Measurements from ENCODE around the gene ARAP3. TPM values are rescaled to one million over a fixed set of nuclear protein-coding genes. Genes with fewer than 3 reads are reported as not detected.
A peak's percentile ranks its signal among the peaks of the same experiment; 100 is the strongest.
"Not testable (repeated sequence)": the region's sequence is repeated elsewhere in the genome, so short reads cannot be mapped to it uniquely, and the experiment has no call there.

Gene ARAP3, protein sequence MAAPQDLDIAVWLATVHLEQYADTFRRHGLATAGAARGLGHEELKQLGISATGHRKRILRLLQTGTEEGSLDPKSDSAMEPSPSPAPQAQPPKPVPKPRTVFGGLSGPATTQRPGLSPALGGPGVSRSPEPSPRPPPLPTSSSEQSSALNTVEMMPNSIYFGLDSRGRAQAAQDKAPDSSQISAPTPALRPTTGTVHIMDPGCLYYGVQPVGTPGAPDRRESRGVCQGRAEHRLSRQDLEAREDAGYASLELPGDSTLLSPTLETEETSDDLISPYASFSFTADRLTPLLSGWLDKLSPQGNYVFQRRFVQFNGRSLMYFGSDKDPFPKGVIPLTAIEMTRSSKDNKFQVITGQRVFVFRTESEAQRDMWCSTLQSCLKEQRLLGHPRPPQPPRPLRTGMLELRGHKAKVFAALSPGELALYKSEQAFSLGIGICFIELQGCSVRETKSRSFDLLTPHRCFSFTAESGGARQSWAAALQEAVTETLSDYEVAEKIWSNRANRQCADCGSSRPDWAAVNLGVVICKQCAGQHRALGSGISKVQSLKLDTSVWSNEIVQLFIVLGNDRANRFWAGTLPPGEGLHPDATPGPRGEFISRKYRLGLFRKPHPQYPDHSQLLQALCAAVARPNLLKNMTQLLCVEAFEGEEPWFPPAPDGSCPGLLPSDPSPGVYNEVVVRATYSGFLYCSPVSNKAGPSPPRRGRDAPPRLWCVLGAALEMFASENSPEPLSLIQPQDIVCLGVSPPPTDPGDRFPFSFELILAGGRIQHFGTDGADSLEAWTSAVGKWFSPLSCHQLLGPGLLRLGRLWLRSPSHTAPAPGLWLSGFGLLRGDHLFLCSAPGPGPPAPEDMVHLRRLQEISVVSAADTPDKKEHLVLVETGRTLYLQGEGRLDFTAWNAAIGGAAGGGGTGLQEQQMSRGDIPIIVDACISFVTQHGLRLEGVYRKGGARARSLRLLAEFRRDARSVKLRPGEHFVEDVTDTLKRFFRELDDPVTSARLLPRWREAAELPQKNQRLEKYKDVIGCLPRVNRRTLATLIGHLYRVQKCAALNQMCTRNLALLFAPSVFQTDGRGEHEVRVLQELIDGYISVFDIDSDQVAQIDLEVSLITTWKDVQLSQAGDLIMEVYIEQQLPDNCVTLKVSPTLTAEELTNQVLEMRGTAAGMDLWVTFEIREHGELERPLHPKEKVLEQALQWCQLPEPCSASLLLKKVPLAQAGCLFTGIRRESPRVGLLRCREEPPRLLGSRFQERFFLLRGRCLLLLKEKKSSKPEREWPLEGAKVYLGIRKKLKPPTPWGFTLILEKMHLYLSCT (N-terminal part only)
- 0.33 TPM for polyA plus RNA-seq (2013)

DNA sequence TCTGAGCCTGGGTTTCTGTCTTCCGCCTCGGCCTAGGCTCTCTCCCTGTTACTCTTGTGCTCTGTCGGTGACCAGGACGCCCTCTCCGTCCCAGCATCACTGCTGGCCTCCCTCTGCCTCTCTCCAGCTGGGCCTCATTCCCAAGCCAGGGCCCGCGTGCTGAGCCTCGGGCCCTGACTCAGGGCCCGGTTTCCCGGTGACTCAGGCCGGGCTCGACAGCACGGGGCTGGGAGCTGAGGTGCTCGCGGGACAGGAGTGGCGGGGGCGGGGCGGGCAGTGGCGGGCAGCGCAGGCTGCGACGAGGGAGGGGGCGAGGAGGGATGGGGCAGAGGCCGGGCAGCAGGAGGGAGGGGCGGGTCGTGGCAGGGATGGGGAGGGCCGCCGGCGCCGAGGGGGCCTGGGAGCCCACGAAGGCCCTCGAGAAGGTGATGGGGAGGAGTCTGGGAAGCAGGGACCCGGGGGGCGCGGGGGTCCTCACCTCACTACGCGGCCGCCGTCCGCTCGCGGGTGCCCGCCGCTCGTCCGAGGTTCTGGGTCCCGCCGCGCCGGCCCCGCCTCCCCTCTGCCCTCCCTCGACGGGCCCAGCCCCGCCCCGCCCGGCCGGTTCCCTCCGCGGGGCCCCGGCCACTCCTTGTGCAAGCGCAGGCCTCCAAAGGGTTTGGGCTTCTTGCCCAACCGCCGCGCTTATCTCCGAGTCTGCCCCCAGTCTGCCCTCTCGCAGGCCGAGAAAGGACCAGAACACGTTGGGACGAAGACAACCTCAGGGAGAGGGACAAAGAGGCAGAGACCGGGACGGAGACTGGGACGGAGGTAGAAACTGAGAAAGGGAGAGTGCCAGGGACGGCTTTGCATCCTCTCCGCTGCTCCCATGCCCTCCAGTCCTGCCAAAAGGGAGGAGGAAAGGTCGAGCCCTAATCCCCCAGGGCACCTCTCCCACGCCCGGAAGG is at the start of gene ARAP3:
Gene ARAP3 (minus strand): TSS at position 536 of the 947 bp plus-strand sequence. CDS start 1,744 bp downstream, outside the sequence.
- WGBS (ENCODE audit: insufficient coverage) = 9% methylated on average over 46 of the region's 77 CpGs
- no peaks in the 10 kb centered on the region for H3K9me3 ChIP-seq (ENCODE audit: control extremely low read depth in 1 of 5, control insufficient read depth in 4 of 5, insufficient read depth in 2 of 5, low read depth in 1 of 5, low read length in 4 of 5)
- peaks cover 7 to 29% (median 23%) of the 10 kb centered on the region in 4 experiments for H3K4me1 ChIP-seq (ENCODE audit: control extremely low read depth in 1 of 4, control insufficient read depth in 4 of 4, insufficient read depth in 4 of 4, low read length in 3 of 4)
- H3K27ac ChIP-seq (ENCODE audit: insufficient read depth in 1 of 2, low read depth in 1 of 2, low read length in 2 of 2, poor library complexity in 1 of 2, severe bottlenecking in 2 of 2) = no peak within 1 kb of the TSS
- H3K36me3 ChIP-seq (ENCODE audit: control insufficient read depth in 4 of 4, insufficient read depth in 4 of 4, low read length in 3 of 4) = no peaks in the 10 kb centered on the region
- H3K4me3 ChIP-seq (ENCODE audit: control insufficient read depth in 1 of 7, extremely low read depth in 1 of 7, insufficient read depth in 4 of 7, low read depth in 2 of 7, low read length in 6 of 7) = peak within 1 kb of the TSS in 6 of 7 experiments; percentile 1 to 65 (median 46)
- ChIA-PET POLR2A (no interaction called here), CTCF (interaction anchor here (0.8 to 2.9 kb wide), 8 partner anchors 10 to 279 kb away, joined by 3 to 28 read pairs (median 6); no protein-coding TSS in a partner anchor)
- H3K27me3 ChIP-seq (replicated peaks in 2 of 5; ENCODE audit: control insufficient read depth in 4 of 5, insufficient read depth in 5 of 5, low read length in 4 of 5) = peaks cover 0 to 16% (median 2%) of the 10 kb centered on the region in 5 experiments
- peak; percentile 39 to 71 (median 56) for DNase-seq

DNA sequence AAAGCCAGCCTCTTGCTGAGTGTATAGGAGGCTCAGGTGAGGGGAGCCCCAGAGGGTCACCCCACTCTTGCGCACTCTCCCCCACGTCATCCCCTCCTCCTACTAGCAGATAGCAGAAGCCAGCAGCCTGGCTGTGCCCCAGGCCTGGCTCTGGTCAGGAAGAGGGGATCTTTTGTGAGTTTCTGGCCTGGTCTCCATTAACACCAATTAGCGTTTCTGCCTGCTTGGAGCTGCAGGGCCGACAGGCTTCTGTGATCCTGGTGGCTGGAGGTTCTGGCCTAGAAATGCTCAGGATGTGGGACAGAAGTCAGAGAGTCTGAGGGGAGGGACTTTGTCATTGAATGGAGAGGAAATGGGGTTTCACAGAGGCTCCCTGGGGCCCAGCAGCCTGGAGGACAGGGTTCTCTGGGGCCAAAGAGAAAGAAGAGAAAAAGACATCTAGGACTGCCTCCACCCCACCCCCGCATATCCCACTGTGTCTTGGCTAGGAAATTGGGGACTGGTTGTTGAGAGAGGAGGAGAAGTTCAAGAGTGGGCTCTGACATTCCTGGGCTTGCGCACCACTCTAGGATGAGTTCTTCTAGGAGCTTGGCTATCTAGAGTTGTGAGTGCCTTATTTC is 47.5 kb upstream of the ARAP3 start:
- POLR2A ChIA-PET = no interaction called here
- WGBS (ENCODE audit: insufficient coverage) = 66% methylated on average over 3 of the region's 6 CpGs

DNA sequence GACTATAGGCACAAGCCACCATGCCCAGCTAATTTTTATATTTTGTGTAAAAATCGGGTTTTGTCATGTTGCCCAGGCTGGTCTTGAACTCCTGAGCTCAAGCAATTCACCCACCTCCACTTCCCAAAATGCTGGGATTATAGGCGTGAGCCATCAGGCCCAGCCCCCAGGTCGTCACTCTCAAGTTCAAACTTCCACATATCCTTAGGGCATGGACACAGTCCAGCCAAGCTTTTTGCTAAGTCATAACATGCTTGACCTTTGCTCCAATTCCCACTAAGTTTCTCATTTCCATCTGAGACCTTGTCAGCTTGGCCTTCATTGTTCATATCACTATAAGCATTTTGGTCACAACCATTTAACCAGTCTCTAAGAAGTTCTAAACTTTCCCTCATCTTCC is 43.9 kb upstream of the ARAP3 start:
- ChIA-PET CTCF (interaction anchor here (1.7 kb wide), 1 partner anchor 17 kb away, joined by 3 read pairs; no protein-coding TSS in a partner anchor), POLR2A (no interaction called here)
- Histone ChIP-seq H3K9me3 (ENCODE audit: control extremely low read depth in 1 of 5, control insufficient read depth in 4 of 5, insufficient read depth in 2 of 5, low read depth in 1 of 5, low read length in 4 of 5) (no peaks in the 10 kb centered on the region), H3K27ac (ENCODE audit: insufficient read depth in 1 of 2, low read depth in 1 of 2, low read length in 2 of 2, poor library complexity in 1 of 2, severe bottlenecking in 2 of 2) (no peak overlapping the region), H3K4me3 (ENCODE audit: control insufficient read depth in 1 of 7, extremely low read depth in 1 of 7, insufficient read depth in 4 of 7, low read depth in 2 of 7, low read length in 6 of 7) (no peak overlapping the region), H3K4me1 (ENCODE audit: control extremely low read depth in 1 of 4, control insufficient read depth in 4 of 4, insufficient read depth in 4 of 4, low read length in 3 of 4) (no peaks in the 10 kb centered on the region), H3K36me3 (ENCODE audit: control insufficient read depth in 4 of 4, insufficient read depth in 4 of 4, low read length in 3 of 4) (no peaks in the 10 kb centered on the region), H3K27me3 (replicated peaks in 2 of 5; ENCODE audit: control insufficient read depth in 4 of 5, insufficient read depth in 5 of 5, low read length in 4 of 5) (peaks cover 0 to 13% (median 5%) of the 10 kb centered on the region in 5 experiments)
- no peak for DNase-seq
- WGBS (ENCODE audit: insufficient coverage) = 100% methylated on average over 2 of the region's 3 CpGs

More for the DNA sequence above, 47.5 kb upstream of the ARAP3 start:
- H3K27me3 ChIP-seq (replicated peaks in 2 of 5; ENCODE audit: control insufficient read depth in 4 of 5, insufficient read depth in 5 of 5, low read length in 4 of 5) = peaks cover 0 to 10% (median 7%) of the 10 kb centered on the region in 5 experiments
- no peaks in the 10 kb centered on the region for H3K4me1 ChIP-seq (ENCODE audit: control extremely low read depth in 1 of 4, control insufficient read depth in 4 of 4, insufficient read depth in 4 of 4, low read length in 3 of 4)
- no peaks in the 10 kb centered on the region for H3K36me3 ChIP-seq (ENCODE audit: control insufficient read depth in 4 of 4, insufficient read depth in 4 of 4, low read length in 3 of 4)
- H3K27ac ChIP-seq (ENCODE audit: insufficient read depth in 1 of 2, low read depth in 1 of 2, low read length in 2 of 2, poor library complexity in 1 of 2, severe bottlenecking in 2 of 2) = no peak overlapping the region
- CTCF ChIA-PET = no interaction called here
- no peaks in the 10 kb centered on the region for H3K9me3 ChIP-seq (ENCODE audit: control extremely low read depth in 1 of 5, control insufficient read depth in 4 of 5, insufficient read depth in 2 of 5, low read depth in 1 of 5, low read length in 4 of 5)
- no peak overlapping the region for H3K4me3 ChIP-seq (ENCODE audit: control insufficient read depth in 1 of 7, extremely low read depth in 1 of 7, insufficient read depth in 4 of 7, low read depth in 2 of 7, low read length in 6 of 7)
- DNase-seq = no peak

DNA sequence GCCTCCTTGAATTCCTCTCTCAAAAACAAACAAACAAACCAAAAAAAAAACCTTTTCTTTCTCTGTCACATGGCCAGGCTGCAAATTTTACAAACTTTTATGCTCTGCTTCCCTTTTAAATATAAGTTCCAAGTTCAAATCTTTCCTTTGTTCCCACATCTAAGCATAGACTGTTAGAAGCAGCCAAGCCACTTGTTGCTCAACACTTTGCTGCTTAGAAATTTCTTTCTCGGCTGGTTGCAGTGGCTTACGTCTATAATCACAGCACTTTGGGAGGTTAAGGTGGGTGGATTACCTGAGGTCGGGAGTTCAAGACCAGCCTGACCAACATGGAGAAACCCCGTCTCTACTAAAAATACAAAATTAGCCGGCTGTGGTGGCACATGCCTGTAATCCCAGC is 43.1 kb upstream of the ARAP3 start:
- H3K4me1 ChIP-seq (ENCODE audit: control extremely low read depth in 1 of 4, control insufficient read depth in 4 of 4, insufficient read depth in 4 of 4, low read length in 3 of 4); H3K27ac ChIP-seq (ENCODE audit: insufficient read depth in 1 of 2, low read depth in 1 of 2, low read length in 2 of 2, poor library complexity in 1 of 2, severe bottlenecking in 2 of 2); H3K4me3 ChIP-seq (ENCODE audit: control insufficient read depth in 1 of 7, extremely low read depth in 1 of 7, insufficient read depth in 4 of 7, low read depth in 2 of 7, low read length in 6 of 7); H3K36me3 ChIP-seq (ENCODE audit: control insufficient read depth in 4 of 4, insufficient read depth in 4 of 4, low read length in 3 of 4); H3K9me3 ChIP-seq (ENCODE audit: control extremely low read depth in 1 of 5, control insufficient read depth in 4 of 5, insufficient read depth in 2 of 5, low read depth in 1 of 5, low read length in 4 of 5); DNase-seq; POLR2A ChIA-PET: not testable (repeated sequence)
- WGBS (ENCODE audit: insufficient coverage) = no CpG with 5 or more reads among the region's 5 CpGs
- CTCF ChIA-PET = interaction anchor here (1.7 kb wide), 1 partner anchor 16 kb away, joined by 3 read pairs; no protein-coding TSS in a partner anchor
- H3K27me3 ChIP-seq (replicated peaks in 2 of 5; ENCODE audit: control insufficient read depth in 4 of 5, insufficient read depth in 5 of 5, low read length in 4 of 5) = peaks cover 0 to 13% (median 5%) of the 10 kb centered on the region in 5 experiments

DNA sequence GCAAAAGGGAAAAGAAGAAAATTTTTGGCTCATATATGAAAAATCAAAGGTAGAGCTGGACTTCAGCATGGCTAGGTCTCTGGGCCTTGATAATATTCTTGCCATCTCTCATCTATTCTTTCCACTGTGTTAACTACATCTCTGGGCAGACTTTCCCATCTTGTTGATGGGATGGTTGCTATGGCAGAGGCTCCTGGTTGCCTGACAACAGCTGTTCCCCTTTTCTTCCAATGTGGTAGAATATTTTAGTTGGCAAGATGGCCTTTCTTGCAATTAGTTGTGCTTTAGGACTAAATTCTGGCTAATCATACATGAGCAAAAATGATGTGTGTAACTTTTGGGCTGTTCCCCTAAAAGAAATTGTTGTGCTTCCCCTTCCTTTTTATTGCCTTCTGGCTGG is 40.2 kb upstream of the ARAP3 start:
- Histone ChIP-seq H3K9me3 (ENCODE audit: control extremely low read depth in 1 of 5, control insufficient read depth in 4 of 5, insufficient read depth in 2 of 5, low read depth in 1 of 5, low read length in 4 of 5) (no peaks in the 10 kb centered on the region), H3K4me1 (ENCODE audit: control extremely low read depth in 1 of 4, control insufficient read depth in 4 of 4, insufficient read depth in 4 of 4, low read length in 3 of 4) (no peaks in the 10 kb centered on the region), H3K36me3 (ENCODE audit: control insufficient read depth in 4 of 4, insufficient read depth in 4 of 4, low read length in 3 of 4) (no peaks in the 10 kb centered on the region), H3K27me3 (replicated peaks in 2 of 5; ENCODE audit: control insufficient read depth in 4 of 5, insufficient read depth in 5 of 5, low read length in 4 of 5) (peaks cover 0 to 18% (median 6%) of the 10 kb centered on the region in 5 experiments), H3K27ac (ENCODE audit: insufficient read depth in 1 of 2, low read depth in 1 of 2, low read length in 2 of 2, poor library complexity in 1 of 2, severe bottlenecking in 2 of 2) (no peak overlapping the region), H3K4me3 (ENCODE audit: control insufficient read depth in 1 of 7, extremely low read depth in 1 of 7, insufficient read depth in 4 of 7, low read depth in 2 of 7, low read length in 6 of 7) (no peak overlapping the region)
- DNase-seq = no peak
- POLR2A ChIA-PET = no interaction called here
- CTCF ChIA-PET = interaction anchor here (0.7 to 1.9 kb wide), 3 partner anchors 21 to 238 kb away, joined by 3 to 7 read pairs (median 3); no protein-coding TSS in a partner anchor
